Sigmoid colon (tissue), 4 donors: Measurements from ENCODE around the gene EVL.

Experiments
- CTCF ChIP-seq, 4 experiments: fragments of 450-650 bp in 3 of 4; fragments of 200-600 bp in 1 of 4; IDR thresholded peaks; one replicate each; pipeline ENCODE4 v1.5.1; 2016 to 2019; ENCODE audit warnings: antibody characterized with exemption in 4 of 4, mild to moderate bottlenecking in 3 of 4, moderate library complexity in 2 of 4
- EP300 ChIP-seq, 4 donors: sonication (generic); formaldehyde crosslinking; IDR thresholded peaks; one replicate each; pipeline ENCODE4 v1.6.1; 2017; ENCODE audit warnings: antibody characterized with exemption in 4 of 4
- POLR2AphosphoS5 ChIP-seq, 4 donors: sonication (generic); formaldehyde crosslinking; IDR thresholded peaks; one replicate each; pipeline ENCODE4 v1.6.1; 2017; ENCODE audit warnings: antibody characterized with exemption in 4 of 4

GRCh38 chr14:100075681-100076080 lies 10.5 kb downstream of the EVL start:
- TF ChIP-seq CTCF (IDR thresholded peaks at IDR 0.05) (no peak), POLR2AphosphoS5 (IDR thresholded peaks at IDR 0.05) (no peak), EP300 (IDR thresholded peaks at IDR 0.05) (no peak)
